GM12865 (cell line): ENCODE results near the gene CDHR3.
A peak's percentile ranks its signal among the peaks of the same experiment; 100 is the strongest.

Experiments
- DNase-seq: peaks from one replicate; pipeline ENCODE4 v3.0.0; 2010; ENCODE audit warnings: low read depth
- H3K4me3 ChIP-seq: 2 replicates; pipeline ENCODE4 v1.5.1; 2011; ENCODE audit warnings: mild to moderate bottlenecking, low read depth, low read length, control low read depth
- CTCF ChIP-seq: IDR thresholded peaks from 2 replicates; pipeline ENCODE4 v1.5.1; 2011; ENCODE audit warnings: low read length, control low read depth, low read depth, inconsistent platforms; ENCODE audit not compliant: insufficient read depth; ENCODE audit errors: missing control alignments

The CDHR3 gene

GRCh38 chr7:106022193-106022821, 59.2 kb downstream of the CDHR3 start:
- TF ChIP-seq CTCF = no peak
- peak; percentile 81 for DNase-seq
- no peak overlapping the region for H3K4me3 ChIP-seq

GRCh38 chr7:106023369-106024322, 60.6 kb downstream of the CDHR3 start:
- no peak overlapping the region for H3K4me3 ChIP-seq
- TF ChIP-seq CTCF = no peak
- DNase-seq = peak; percentile 19

GRCh38 chr7:106026101-106026500, 63.0 kb downstream of the CDHR3 start:
- H3K4me3 ChIP-seq = no peak overlapping the region
- no peak for TF ChIP-seq CTCF
- no peak for DNase-seq

GRCh38 chr7:106029451-106029850, 66.4 kb downstream of the CDHR3 start:
- no peak for TF ChIP-seq CTCF
- no peak overlapping the region for H3K4me3 ChIP-seq
- no peak for DNase-seq

GRCh38 chr7:106029941-106030340, 66.9 kb downstream of the CDHR3 start:
- H3K4me3 ChIP-seq = no peak overlapping the region
- no peak for DNase-seq
- no peak for TF ChIP-seq CTCF

GRCh38 chr7:106031300-106032035, 68.4 kb downstream of the CDHR3 start:
- H3K4me3 ChIP-seq = no peak overlapping the region
- no peak for TF ChIP-seq CTCF
- no peak for DNase-seq
